GM19025 (cell line): Measurements from ENCODE around the gene ENPP1.
"Not testable (repeated sequence)": the region's sequence is repeated elsewhere in the genome, so short reads cannot be mapped to it uniquely, and the experiment has no call there.

ENCODE experiments used
- ATAC-seq: cut with Tn5 transposase; IDR thresholded peaks from one replicate; pipeline ENCODE4 v1.9.1; 2021; ENCODE audit warnings: mild to moderate bottlenecking, low read depth, moderate library complexity; ENCODE audit not compliant: unreplicated experiment

ENPP1 gene

GRCh38 chr6:131910956-131911355 lies 103.1 kb downstream of the ENPP1 start:
- ATAC-seq: no peak

- no peak for ATAC-seq
These were observed 104.1 kb downstream of the ENPP1 start for GRCh38 chr6:131911951-131912350.

- no peak for ATAC-seq
These were observed 106.4 kb downstream of the ENPP1 start for GRCh38 chr6:131914234-131914633.

GRCh38 chr6:131914967-131915751 lies 107.3 kb downstream of the ENPP1 start:
- peak; percentile 78 for ATAC-seq

- ATAC-seq: not testable (repeated sequence)
These were observed 108.4 kb downstream of the ENPP1 start for GRCh38 chr6:131916091-131916796.

- no peak for ATAC-seq
These were observed 109.0 kb downstream of the ENPP1 start for GRCh38 chr6:131916847-131917246.

GRCh38 chr6:131917318-131917717 lies 109.5 kb downstream of the ENPP1 start:
- no peak for ATAC-seq

GRCh38 chr6:131917763-131918649 lies 110.2 kb downstream of the ENPP1 start:
- no peak for ATAC-seq

GRCh38 chr6:131918650-131919355 lies 111.0 kb downstream of the ENPP1 start:
- ATAC-seq: no peak

- no peak for ATAC-seq
These were observed 112.8 kb downstream of the ENPP1 start for GRCh38 chr6:131920656-131921055.

GRCh38 chr6:131923356-131923755 lies 115.5 kb downstream of the ENPP1 start:
- ATAC-seq: no peak

GRCh38 chr6:131924881-131925474 lies 117.2 kb downstream of the ENPP1 start:
- ATAC-seq: no peak

- ATAC-seq: no peak
These were observed 121.4 kb downstream of the ENPP1 start for GRCh38 chr6:131929264-131929663.

- ATAC-seq: no peak
These were observed 122.2 kb downstream of the ENPP1 start for GRCh38 chr6:131929976-131930375.

GRCh38 chr6:131931063-131931750 lies 123.4 kb downstream of the ENPP1 start:
- ATAC-seq: no peak

- ATAC-seq: no peak
These were observed 128.3 kb downstream of the ENPP1 start for GRCh38 chr6:131936156-131936555.

GRCh38 chr6:131937226-131937625 lies 129.4 kb downstream of the ENPP1 start:
- ATAC-seq: no peak

GRCh38 chr6:131937703-131938631 lies 130.1 kb downstream of the ENPP1 start:
- no peak for ATAC-seq
